GM18873 (cell line): ENCODE measurements around the gene SP100.
"Not testable (repeated sequence)": the region's sequence is repeated elsewhere in the genome, so short reads cannot be mapped to it uniquely, and the experiment has no call there.

Experiments used
- ATAC-seq: cut with Tn5 transposase; IDR thresholded peaks from one replicate; pipeline ENCODE4 v1.9.1; 2021; ENCODE audit warnings: mild to moderate bottlenecking, moderate library complexity, moderate number of reproducible peaks; ENCODE audit not compliant: unreplicated experiment, low FRiP score

The SP100 gene

DNA sequence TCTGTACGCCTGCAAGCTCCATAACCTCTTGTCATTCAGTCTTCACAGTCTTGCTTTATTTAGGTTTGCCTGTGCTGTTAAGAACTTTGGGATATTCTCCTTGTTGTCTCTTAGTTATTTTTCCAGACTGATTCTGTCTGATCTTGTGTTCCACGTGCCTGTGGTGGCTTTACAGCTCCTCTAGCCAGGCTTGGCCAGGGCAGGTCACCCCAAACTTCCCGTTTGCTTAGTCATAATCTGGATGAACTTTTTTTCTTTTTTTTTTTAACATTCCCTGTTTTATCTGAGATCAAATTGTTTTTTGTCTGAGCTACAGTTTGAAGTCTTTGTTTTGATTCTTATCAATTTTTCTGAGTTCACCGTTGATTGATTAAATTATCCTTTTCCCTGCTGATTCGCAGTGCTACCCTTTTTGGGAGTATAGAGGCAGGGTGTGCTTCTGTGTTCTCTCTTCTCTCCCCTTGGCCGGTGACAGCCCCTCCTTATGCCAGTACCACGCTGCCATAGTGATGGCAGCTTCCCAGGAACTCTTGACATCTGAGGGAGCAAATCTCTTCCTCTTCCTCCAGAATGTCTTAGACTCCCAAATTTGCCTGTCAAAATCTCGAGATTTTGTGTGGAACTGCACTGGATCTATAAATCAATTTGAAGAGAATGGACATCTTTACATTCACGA is 2.5 kb downstream of the SP100 start:
- no peak for ATAC-seq

DNA sequence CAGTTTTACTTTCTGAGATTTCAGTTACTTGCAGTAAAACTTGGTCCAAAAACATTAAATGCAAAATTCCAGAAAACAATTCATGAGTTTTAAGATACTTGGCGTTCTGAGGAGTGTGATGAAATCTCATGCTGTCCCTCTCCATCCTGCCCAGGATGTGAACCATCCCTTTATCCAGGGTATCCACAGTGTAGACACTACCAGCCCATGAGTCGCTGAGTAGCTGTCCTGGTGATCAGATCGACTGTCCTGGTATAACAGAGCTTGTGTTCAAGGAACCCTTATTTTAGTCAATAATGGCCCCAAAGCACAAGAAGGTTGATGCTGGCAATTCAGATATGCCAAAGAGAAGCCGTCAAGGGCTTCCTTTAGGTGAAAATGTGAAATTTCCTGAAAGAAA is 3.2 kb downstream of the SP100 start:
- ATAC-seq, result no peak

DNA sequence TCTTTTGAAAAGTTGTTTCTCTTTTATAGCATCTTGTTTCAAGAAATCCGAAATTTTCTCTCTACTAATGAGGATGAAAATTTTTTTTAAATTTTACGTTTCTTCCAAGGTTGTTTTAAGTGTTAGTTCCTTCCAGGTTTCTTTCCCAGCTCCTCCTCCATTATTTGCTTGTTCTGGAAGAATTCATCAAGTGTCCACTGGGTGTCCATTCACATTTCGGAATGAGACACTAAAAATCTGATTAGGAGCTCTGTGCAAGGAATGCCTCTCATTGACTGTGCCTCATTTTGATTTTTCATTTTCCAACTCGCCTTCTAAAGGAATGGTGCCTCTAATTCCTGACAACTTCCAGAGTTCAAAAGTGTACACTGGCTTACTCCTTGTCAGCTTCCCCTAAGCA is 6.1 kb downstream of the SP100 start:
- ATAC-seq, result no peak

DNA sequence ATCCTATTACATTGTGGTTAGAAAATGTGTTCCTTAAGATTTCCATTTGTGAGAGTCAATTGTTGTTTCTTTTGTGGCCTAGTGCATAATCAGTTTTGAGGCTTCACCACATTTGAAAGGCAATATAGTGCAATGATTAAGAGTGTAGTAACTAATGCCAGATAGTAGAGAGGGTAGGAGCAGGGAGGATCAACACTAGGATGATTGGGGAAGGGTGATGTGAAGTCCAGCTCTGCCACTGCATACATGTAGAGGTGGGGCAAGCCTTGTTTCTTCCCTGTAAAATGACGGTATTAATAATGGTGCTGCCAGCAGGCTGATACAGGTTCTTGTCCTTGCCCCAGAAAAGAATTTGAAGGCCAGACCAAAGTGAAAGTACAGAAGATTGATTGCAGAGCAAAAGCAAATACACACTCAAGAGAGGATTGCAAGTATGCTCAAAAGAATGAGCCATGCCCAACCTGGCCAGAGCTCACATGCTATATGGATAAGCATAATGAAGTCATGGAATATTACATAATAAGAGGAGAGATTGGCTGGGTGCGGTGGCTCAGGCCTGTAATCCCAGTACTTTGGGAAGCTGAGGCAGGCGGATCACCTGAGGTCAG is 8.0 kb downstream of the SP100 start:
- ATAC-seq, result no peak

DNA sequence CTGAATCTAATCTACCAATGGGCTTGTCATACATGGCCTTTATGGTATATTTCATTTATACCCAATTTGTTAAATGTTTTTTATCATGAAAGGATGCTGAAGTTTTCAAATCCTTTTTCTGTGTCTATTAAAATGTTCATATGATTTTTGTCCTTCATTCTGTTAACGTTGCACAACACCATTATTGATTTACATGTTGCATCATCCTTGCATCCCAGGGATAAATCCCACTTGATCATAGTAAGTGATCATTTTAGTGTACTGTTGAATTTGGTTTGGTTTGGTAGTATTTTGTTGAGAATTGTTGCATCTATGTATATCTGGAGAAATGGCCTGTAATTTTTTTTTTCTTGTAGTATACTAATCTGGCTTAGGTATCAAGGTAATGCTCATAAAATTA is 9.4 kb downstream of the SP100 start:
- no peak for ATAC-seq

DNA sequence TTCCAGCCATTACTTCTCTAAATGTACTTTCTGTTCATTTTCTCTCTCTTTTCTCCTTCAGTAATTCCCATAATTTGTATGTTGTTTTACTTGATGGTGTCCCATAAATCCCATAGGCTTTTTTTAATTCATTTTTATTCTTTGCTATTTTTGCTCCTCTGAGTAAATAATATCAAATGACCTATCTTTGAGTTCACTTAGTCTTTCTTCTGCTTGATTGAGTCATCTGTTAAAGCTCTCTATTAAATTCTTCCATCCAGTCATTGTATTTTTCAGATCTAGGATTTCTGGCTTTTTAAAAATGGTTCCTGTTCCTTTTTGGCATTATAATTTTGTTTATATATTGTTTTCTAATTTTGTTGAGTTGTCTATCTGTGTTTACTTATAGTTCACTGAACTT is 13.5 kb downstream of the SP100 start:
- ATAC-seq, result no peak

DNA sequence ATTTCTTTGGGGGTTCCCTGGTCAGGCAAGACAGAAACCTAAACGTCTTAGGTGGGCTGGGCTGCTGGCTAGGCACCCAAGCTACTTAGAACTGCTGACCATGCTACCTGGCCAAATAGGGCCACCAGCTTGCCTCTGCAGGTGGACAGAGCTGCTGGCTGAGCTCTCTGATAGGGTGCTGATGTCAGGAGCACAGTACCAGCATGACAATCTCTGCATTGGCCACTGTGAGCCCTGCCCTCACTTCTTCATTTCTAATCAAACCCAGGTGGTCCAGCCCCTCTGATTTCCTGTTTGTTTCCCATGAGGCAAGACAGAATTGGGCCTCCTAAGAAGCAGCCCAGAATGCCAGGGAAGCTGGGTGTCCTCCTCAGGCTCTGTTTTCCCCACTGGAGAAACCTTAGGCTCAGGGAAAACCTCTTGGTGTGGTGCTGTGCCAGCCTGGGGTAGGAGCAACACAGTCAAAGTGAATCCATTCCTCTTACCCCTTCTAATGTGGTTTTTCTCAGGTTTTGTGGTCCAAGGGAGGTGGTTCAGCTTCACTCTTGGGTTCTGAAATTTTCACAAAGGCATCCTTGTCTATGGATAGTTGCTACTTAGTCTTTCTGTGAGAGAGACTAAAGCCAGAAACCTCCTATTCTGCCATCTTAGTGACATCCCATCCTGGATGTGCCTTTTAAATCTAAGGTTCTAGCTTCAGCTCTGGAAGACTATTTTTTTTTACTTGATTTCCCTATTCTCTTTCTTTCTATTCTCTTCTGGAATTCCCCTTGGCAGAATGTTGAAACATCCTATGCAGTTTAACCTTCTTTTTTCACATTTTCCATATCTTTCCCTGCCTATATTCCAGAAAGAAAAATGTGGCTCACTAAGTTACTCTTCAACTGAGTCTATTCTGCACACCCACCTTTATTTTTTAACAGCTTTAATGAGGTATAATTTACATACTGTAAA is 15.2 kb downstream of the SP100 start:
- no peak for ATAC-seq

DNA sequence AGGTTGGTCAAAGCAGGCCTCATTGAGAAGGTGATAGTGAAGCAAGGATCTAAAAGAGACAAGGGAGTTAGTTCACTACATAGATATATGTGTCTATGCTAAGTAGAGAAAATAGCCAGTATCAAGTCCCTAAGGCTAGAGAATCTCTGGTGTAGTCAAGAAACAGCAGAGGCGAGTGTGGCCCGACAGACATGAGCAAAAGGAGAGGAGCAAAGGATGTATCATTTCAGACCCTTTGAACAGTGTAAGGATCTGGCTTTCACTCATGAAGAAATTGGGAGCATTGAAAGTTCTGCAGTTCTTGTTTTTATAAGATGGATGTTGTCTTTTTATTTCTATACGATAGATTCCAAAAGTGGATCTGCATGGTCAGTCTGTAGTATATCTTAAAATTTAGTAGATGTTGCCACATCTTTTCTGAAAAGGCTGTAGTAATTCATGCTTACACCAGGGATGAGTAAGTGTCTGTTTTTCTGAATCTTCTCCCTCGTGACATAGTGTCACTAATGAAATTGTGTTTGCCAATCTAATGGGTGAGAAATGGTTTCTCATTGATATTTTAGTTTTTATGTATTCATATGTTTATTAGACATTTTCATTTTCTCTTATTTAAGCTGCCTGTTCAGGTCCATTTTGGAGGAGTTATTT is 18.8 kb downstream of the SP100 start:
- ATAC-seq, result no peak

DNA sequence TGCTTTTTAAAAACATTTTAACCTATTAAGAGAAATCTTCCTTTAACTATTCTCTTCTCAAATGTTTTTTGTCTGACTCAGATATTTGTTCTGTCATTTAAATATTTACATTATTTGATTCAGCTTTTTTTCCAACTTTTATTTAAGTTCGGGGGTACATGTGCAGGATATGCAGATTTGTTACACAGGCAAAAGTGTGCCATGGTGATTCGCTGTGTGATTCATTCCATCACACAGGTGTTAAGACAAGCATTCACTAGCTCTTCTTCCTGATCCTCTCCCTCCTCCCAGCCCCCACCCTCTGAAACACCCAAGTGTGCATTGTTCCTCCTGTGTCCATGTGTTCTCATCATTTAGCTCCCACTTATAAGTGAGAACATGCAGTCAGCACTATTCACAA is 19.4 kb downstream of the SP100 start:
- no peak for ATAC-seq

DNA sequence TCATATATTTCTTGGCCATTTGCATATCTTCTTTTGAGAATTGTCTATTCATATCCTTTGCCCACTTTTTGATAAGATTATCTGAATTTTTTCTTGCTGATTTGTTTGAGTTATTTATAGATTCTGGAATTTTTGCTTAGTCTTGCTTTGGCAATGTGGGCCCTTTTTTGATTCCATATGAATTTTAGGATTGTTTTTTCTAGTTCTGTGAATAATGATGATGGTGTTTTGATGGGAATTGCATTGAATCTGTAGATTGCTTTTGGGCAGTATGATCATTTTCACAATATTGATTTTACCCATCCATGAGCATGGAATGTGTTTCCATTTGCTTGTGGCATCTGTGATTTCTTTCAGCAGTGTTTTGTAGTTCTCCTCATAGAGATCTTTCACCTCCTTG is 23.1 kb downstream of the SP100 start:
- ATAC-seq, result not testable (repeated sequence)

DNA sequence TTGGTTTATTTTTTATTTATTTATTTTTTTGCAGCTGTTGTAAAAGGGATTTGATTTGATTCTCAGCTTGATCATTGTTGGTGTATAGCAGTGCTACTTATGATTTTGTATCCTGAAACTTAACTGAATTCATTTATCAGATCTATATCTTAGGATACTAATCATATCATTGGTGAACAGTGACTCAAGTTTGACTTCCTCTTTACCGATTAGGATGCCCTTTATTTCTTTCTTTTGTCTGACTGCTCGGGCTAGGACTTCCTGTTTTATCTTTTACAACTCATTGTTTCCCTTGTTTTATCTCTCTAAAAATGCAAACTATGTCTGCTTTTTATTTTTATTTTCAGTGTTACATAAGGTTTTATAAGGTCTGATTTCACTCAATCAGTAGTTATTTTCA is 23.6 kb downstream of the SP100 start:
- ATAC-seq, result no peak

DNA sequence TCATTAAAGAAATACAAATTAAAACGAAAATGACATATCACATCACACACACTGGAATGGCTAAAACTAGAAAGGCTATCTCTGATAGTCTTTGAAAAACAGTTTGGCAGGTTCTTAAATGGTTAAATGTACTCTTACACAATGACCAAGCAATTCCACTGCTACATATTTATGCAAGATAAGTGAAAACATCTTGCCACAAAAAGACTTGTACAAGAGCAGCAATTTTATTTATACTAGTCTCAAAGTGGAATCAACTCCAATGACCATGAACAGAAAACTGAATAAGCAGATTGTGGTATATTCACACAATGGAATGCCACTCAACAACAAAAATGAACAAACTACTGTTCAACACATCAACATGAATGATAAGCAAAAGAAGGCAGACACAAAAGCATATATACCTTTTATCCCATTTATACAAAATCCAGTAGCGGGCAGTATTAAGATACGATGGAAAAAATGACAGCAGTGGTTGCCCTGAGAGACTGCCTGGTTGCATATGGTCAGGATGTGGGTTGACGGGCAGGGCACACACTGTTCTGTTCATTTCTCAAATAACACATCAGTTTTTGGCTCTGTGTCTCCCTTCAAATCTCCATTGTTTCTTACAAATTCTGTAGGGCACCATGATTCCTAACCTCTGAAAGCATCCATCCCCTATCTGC is 25.4 kb downstream of the SP100 start:
- peak; percentile 65 for ATAC-seq

DNA sequence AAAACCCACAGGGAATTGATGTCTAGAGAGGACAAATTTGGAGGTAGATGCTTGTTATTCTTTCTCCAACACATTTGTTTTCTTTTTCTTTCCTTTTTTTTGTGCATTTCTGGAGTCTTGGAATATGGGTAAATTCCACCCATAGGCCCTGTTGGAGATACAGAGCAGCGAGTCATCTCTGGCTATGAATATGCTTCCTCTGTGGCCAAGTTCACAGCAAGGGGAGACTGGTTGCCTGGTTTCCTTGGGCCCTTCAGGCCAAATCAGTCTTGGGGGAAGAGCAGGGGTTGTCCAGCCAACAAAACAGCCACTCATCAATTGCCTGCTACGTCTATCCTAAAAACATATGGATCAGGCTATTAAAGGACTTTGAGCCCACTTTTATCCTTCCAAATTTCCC is 27.5 kb downstream of the SP100 start:
- ATAC-seq, result no peak

DNA sequence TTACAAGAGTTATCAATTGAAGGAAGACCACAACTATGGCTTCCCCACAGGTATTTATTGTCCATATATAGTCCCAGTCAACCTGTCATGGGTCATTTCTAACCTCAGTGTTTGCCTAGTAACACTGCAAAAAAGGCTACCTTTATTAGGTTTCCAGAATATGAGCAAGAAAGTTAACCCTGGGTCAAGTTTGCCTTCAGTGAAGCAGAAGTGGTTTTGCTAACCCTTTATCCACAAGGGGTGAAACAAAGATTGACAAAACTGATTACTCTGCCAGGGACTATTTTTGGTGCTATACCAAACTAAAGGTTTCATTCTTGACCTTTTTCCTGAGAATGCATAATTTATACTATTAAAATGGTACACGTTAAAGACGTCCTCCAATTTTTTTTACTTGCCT is 28.8 kb downstream of the SP100 start:
- no peak for ATAC-seq

DNA sequence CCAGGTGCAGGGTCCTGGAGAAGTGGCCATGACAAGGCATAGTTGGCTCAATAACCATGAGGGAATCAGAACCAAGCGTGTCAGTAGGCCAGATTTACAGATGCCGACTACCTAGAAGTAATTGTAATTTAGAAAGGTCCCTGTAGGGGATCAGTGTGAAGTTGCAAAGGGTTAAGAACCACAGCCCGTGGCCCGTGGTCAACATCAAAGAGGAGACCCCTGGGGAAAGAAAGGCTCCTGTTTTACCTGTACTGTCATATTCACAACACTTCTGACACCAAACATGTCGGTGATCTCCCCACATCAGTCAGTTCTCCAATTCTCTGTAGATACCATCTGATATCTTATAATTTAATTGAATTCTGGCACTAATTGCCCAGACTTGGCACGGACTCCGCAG is 31.0 kb downstream of the SP100 start:
- ATAC-seq, result no peak

DNA sequence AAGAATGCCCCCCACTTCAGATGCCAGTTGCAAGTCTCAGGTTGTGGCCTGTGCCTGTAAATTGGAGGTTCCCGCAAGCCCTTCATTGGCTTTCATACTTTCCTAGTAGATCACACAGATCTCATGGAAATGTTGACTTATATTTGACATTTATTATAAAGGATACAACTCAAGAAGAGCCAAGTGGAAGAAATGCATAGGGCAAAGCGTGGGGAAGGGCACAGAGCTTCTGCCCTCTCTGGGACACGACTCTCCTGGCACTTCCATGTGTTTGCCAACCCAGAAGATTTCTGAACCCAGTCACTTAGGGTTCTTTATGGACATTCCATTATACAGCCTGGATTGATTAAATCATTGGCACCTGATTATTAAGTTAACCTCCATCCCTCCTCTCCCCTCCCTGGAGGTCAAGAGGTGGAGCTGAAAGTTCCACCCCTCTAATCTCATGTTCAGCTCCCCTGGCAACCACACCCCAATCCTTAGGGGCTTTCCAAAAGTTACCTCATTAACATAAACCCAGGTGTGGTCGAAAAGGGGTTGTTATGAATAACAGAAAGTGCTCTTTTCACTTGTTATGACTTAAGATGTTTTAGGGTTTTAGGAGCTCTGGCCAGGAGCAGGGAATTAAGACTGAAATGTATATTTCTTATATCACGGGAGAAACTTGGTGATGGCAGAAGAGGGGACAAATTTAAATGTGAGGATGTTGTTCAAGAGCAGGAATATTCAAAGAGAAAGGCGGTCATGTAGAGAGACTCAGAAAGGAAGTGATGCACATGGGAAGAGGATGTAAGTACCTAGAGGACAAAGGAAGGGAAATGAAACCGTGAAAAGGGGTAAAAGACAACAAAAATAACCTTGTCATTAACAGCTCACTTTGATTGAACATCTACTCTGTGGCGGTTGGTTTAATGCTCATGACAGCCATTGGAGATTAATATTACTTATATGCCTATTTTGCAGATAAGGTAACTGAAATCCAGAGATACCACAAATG is 31.8 kb downstream of the SP100 start:
- ATAC-seq, result peak; percentile 81

DNA sequence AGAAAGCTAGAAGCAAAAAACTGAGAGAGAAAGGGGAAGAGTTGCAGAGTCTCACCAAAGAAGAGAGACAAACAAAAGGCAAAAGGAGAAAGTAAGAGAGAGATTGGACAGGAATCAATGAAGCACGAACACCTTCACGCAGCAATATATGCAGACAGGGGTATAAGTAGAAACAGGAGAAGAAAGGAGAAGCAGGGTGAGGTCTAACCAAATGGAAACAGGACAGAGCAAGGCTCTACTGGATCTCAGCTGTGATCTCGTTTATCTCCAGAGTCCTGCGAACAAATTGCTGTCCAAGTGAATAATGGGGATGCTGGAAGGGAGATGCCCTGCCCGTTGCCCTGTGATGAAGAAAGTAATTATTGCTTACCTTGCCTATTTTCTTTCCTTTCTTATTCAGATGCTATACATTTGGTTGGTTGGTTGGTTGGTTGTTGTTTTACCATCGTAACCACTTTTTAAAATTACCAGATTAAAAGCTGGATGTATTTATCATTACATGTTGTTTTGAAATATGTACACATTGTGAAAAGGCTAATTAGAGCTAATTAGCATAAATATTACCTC is 34.0 kb downstream of the SP100 start:
- no peak for ATAC-seq

DNA sequence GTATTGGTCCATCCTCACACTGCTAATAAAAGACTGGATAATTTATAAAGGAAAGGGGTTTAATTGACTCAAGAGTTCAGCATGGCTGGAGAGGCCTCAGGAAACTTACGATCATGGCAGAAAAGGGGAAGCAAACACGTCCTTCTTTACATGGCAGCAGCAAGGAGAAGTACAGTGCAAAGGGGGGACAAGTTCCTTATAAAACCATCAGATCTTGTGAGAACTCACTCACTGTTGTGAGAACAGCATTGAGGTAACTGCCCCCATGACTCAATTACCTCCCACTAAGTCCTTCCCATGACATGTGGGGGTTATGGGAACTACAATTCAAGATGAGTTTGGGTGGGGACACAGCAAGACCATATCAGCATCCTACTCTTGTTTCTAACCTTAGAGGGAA is 37.0 kb downstream of the SP100 start:
- ATAC-seq, result no peak
